Stimulated activated CD4-positive, alpha-beta T cell treated with anti-CD3 and anti-CD28 coated beads, Interleukin-15, amount 100 ng/mL, for 24 hours (primary cell): Measurements from ENCODE around the gene GAA.
"Not testable (repeated sequence)": the region's sequence is repeated elsewhere in the genome, so short reads cannot be mapped to it uniquely, and the experiment has no call there.

Source experiments
- DNase-seq: peaks from one replicate; pipeline ENCODE4 v3.0.0-alpha.2; 2020

GAA gene

GRCh38 chr17:80084773-80085172, 16.6 kb upstream of the GAA start:
- no peak for DNase-seq

- DNase-seq = no peak
Observed at GRCh38 chr17:80086081-80086480, 15.3 kb upstream of the GAA start.

GRCh38 chr17:80086616-80087015, 14.8 kb upstream of the GAA start:
- DNase-seq = no peak

- no peak for DNase-seq
Observed at GRCh38 chr17:80087346-80088265, 13.8 kb upstream of the GAA start.

- DNase-seq = no peak
Observed at GRCh38 chr17:80089762-80090161, 11.6 kb upstream of the GAA start.

GRCh38 chr17:80090164-80090563, 11.2 kb upstream of the GAA start:
- not testable (repeated sequence) for DNase-seq

GRCh38 chr17:80091376-80091775, 10.0 kb upstream of the GAA start:
- DNase-seq = no peak

GRCh38 chr17:80092959-80093358, 8.4 kb upstream of the GAA start:
- no peak for DNase-seq

GRCh38 chr17:80095038-80095843, 6.1 kb upstream of the GAA start:
- DNase-seq = no peak

- no peak for DNase-seq
Observed at GRCh38 chr17:80095844-80096475, 5.4 kb upstream of the GAA start.

GRCh38 chr17:80096561-80097021, 4.8 kb upstream of the GAA start:
- no peak for DNase-seq

GRCh38 chr17:80097127-80097621, 4.2 kb upstream of the GAA start:
- DNase-seq = no peak

GRCh38 chr17:80097844-80098691, 3.3 kb upstream of the GAA start:
- no peak for DNase-seq

GRCh38 chr17:80099291-80100034, 1.9 kb upstream of the GAA start:
- DNase-seq = no peak

GRCh38 chr17:80100035-80100323, 1.4 kb upstream of the GAA start:
- no peak for DNase-seq

- DNase-seq = no peak
Observed at GRCh38 chr17:80101946-80102663, 724 bp downstream of the GAA start.

- DNase-seq = no peak
Observed at GRCh38 chr17:80102664-80103448, 1.5 kb downstream of the GAA start.

- no peak for DNase-seq
Observed at GRCh38 chr17:80103449-80104085, 2.2 kb downstream of the GAA start.

- no peak for DNase-seq
Observed at GRCh38 chr17:80104321-80104955, 3.1 kb downstream of the GAA start.
